HG03025 (cell line): ENCODE results near the gene CALCB.
"Not testable (repeated sequence)": the region's sequence is repeated elsewhere in the genome, so short reads cannot be mapped to it uniquely, and the experiment has no call there.

ENCODE experiments used
- ATAC-seq: cut with Tn5 transposase; IDR thresholded peaks from one replicate; pipeline ENCODE4 v1.9.1; 2021; ENCODE audit warnings: mild to moderate bottlenecking, moderate library complexity; ENCODE audit not compliant: unreplicated experiment, low FRiP score

Gene CALCB

GRCh38 chr11:15073361-15074205, at the start of gene CALCB:
TSS of gene CALCB (plus strand) at chr11:15073593. CDS start at chr11:15074719, 1,126 bp downstream.
- ATAC-seq, result no peak

GRCh38 chr11:15027011-15027410, 46.4 kb upstream of the CALCB start:
- no peak for ATAC-seq

GRCh38 chr11:15027956-15028355, 45.4 kb upstream of the CALCB start:
- no peak for ATAC-seq

- no peak for ATAC-seq
Observed at GRCh38 chr11:15028379-15028778, 45.0 kb upstream of the CALCB start.

GRCh38 chr11:15031945-15032344, 41.4 kb upstream of the CALCB start:
- not testable (repeated sequence) for ATAC-seq

- ATAC-seq, result no peak
Observed at GRCh38 chr11:15034687-15035267, 38.6 kb upstream of the CALCB start.

- ATAC-seq, result no peak
Observed at GRCh38 chr11:15035283-15035682, 38.1 kb upstream of the CALCB start.

- ATAC-seq, result no peak
Observed at GRCh38 chr11:15038963-15039362, 34.4 kb upstream of the CALCB start.

- no peak for ATAC-seq
Observed at GRCh38 chr11:15045209-15045608, 28.2 kb upstream of the CALCB start.

GRCh38 chr11:15045891-15046290, 27.5 kb upstream of the CALCB start:
- no peak for ATAC-seq

- ATAC-seq, result not testable (repeated sequence)
Observed at GRCh38 chr11:15046673-15047072, 26.7 kb upstream of the CALCB start.

- ATAC-seq, result no peak
Observed at GRCh38 chr11:15048616-15049015, 24.8 kb upstream of the CALCB start.

GRCh38 chr11:15053191-15053685, 20.2 kb upstream of the CALCB start:
- no peak for ATAC-seq

- ATAC-seq, result no peak
Observed at GRCh38 chr11:15055620-15056356, 17.6 kb upstream of the CALCB start.

- ATAC-seq, result no peak
Observed at GRCh38 chr11:15057329-15057728, 16.1 kb upstream of the CALCB start.

GRCh38 chr11:15059132-15059915, 14.1 kb upstream of the CALCB start:
- ATAC-seq, result no peak

GRCh38 chr11:15062599-15062998, 10.8 kb upstream of the CALCB start:
- no peak for ATAC-seq

- not testable (repeated sequence) for ATAC-seq
Observed at GRCh38 chr11:15069751-15070150, 3.6 kb upstream of the CALCB start.

- ATAC-seq, result no peak
Observed at GRCh38 chr11:15071556-15072255, 1.7 kb upstream of the CALCB start.
